SK-N-SH (cell line): ENCODE results near the gene CYP2C19. TPM values are rescaled to one million over a fixed set of nuclear protein-coding genes. Genes with fewer than 3 reads are reported as not detected.

Source experiments
- CTCF ChIA-PET: fragments of 300-600, 350-600 bp; formaldehyde crosslinking; extraction: SDS; loops from one replicate; lab custom pipeline; 2021; lab: Yijun Ruan, JAX
- POLR2A ChIA-PET: fragments of 350-600 bp; sonication (Branson Sonifier 250); formaldehyde crosslinking; extraction: SDS; loops from one replicate; lab custom pipeline; 2020; ENCODE audit warnings: antibody characterized with exemption, inconsistent platforms; lab: Yijun Ruan, JAX
- DNase-seq: peaks from one replicate; pipeline ENCODE4 v3.0.0; 2012
- H2AFZ ChIP-seq: fragments of 200-600 bp; sonication (generic); 2 replicates; pipeline ENCODE4 v1.8.1; 2016; ENCODE audit warnings: antibody characterized with exemption, mild to moderate bottlenecking, low read depth
- H3F3A ChIP-seq: fragments of 200-600 bp; sonication (generic); replicated peaks from 2 replicates; pipeline ENCODE3; 2016; ENCODE audit warnings: antibody characterized with exemption, mild to moderate bottlenecking; ENCODE audit not compliant: insufficient read depth
- H3K27ac ChIP-seq, 2 experiments: fragments of 200-500 bp in 1 of 2; fragments of 200-600 bp in 1 of 2; sonication (Bioruptor generic) in 1 of 2; sonication (generic), shearing (Covaris generic) in 1 of 2; 2 replicates each; pipeline versions ENCODE4 v1.5.1 to v1.6.1; 2014 to 2016; ENCODE audit warnings: low read depth in 2 of 2, inconsistent platforms in 1 of 2, low read length in 1 of 2, mild to moderate bottlenecking in 1 of 2, mixed read lengths in 1 of 2
- H3K27me3 ChIP-seq: fragments of 200-600 bp; sonication (generic), shearing (Covaris generic); 2 replicates; pipeline ENCODE4 v1.6.1; 2016; ENCODE audit warnings: mixed run types; ENCODE audit not compliant: insufficient read depth
- H3K36me3 ChIP-seq, 2 experiments: fragments of 200-500 bp in 1 of 2; fragments of 200-600 bp in 1 of 2; sonication (Bioruptor generic) in 1 of 2; sonication (generic) in 1 of 2; replicated peaks in 1 of 2; 2 replicates each; pipeline versions ENCODE3 to v1.5.1; 2014 to 2016; ENCODE audit warnings: low read length in 1 of 2, mild to moderate bottlenecking in 1 of 2; ENCODE audit not compliant: insufficient read depth in 2 of 2, control insufficient read depth in 1 of 2
- H3K4me1 ChIP-seq, 2 experiments: fragments of 200-500 bp in 1 of 2; fragments of 200-600 bp in 1 of 2; sonication (Bioruptor generic) in 1 of 2; sonication (generic), shearing (Covaris generic) in 1 of 2; 2 replicates each; pipeline versions ENCODE4 v1.5.1 to v1.6.1; 2014 to 2016; ENCODE audit warnings: low read depth in 1 of 2, low read length in 1 of 2, mixed run types in 1 of 2; ENCODE audit not compliant: insufficient read depth in 2 of 2, control insufficient read depth in 1 of 2
- H3K4me2 ChIP-seq: fragments of 200-600 bp; sonication (generic), shearing (Covaris generic); 2 replicates; pipeline ENCODE4 v1.6.1; 2017; ENCODE audit warnings: mixed run types
- H3K4me3 ChIP-seq, 2 experiments: fragments of 200-500 bp in 1 of 2; fragments of 200-600 bp in 1 of 2; sonication (Bioruptor generic) in 1 of 2; sonication (generic), shearing (Covaris generic) in 1 of 2; 2 replicates each; pipeline versions ENCODE4 v1.5.1 to v1.8.1; 2014 to 2016; ENCODE audit warnings: low read depth in 2 of 2, inconsistent platforms in 1 of 2, low read length in 1 of 2, mild to moderate bottlenecking in 1 of 2, mixed read lengths in 1 of 2, moderate library complexity in 1 of 2
- H3K79me2 ChIP-seq: fragments of 200-600 bp; sonication (generic); 2 replicates; pipeline ENCODE4 v1.8.1; 2017; ENCODE audit warnings: mild to moderate bottlenecking; ENCODE audit not compliant: insufficient read depth
- H3K9ac ChIP-seq: fragments of 200-600 bp; sonication (generic); 2 replicates; pipeline ENCODE4 v1.6.1; 2017; ENCODE audit warnings: mixed run types
- H3K9me2 ChIP-seq: fragments of 200-600 bp; sonication (generic); 2 replicates; pipeline ENCODE4 v1.6.1; 2017; ENCODE audit warnings: mixed run types
- H3K9me3 ChIP-seq: fragments of 200-600 bp; sonication (generic); 2 replicates; pipeline ENCODE4 v1.6.1; 2017; ENCODE audit warnings: mixed run types, mild to moderate bottlenecking, moderate library complexity
- H4K20me1 ChIP-seq: fragments of 200-600 bp; sonication (generic); 2 replicates; pipeline ENCODE4 v1.6.1; 2017; ENCODE audit warnings: mild to moderate bottlenecking, mixed run types; ENCODE audit not compliant: insufficient read depth
- CHD2 ChIP-seq: fragments of 150-350 bp; IDR thresholded peaks from 2 replicates; pipeline ENCODE4 v1.6.1; 2018; ENCODE audit warnings: low read length; ENCODE audit not compliant: partially characterized antibody
- CTCF ChIP-seq: fragments of 200-600 bp; sonication (generic); IDR thresholded peaks from 2 replicates; pipeline ENCODE4 v1.6.1; 2017; ENCODE audit warnings: antibody characterized with exemption, mild to moderate bottlenecking, moderate library complexity
- EZH2phosphoT487 ChIP-seq: fragments of 200-600 bp; sonication (generic); IDR thresholded peaks from 2 replicates; pipeline ENCODE4 v1.6.1; 2017; ENCODE audit warnings: low read depth, mixed run types, mild to moderate bottlenecking, antibody characterized with exemption, moderate library complexity, borderline replicate concordance
- FOSL2 ChIP-seq: IDR thresholded peaks from 2 replicates; pipeline ENCODE4 v1.4.0; 2012; ENCODE audit warnings: low read depth, mild to moderate bottlenecking, moderate library complexity, borderline replicate concordance
- FOXJ3 ChIP-seq: sonication (generic); formaldehyde crosslinking; IDR thresholded peaks from 2 replicates; pipeline ENCODE4 v1.5.1; 2020; ENCODE audit warnings: mild to moderate bottlenecking, missing genetic modification reagents
- FOXM1 ChIP-seq: IDR thresholded peaks from 2 replicates; pipeline ENCODE4 v1.4.0; 2012; ENCODE audit warnings: low read depth, mild to moderate bottlenecking
- GABPA ChIP-seq: IDR thresholded peaks from 2 replicates; pipeline ENCODE4 v1.4.0; 2012; ENCODE audit warnings: low read depth, mild to moderate bottlenecking
- GATA2 ChIP-seq: sonication (generic); formaldehyde crosslinking; IDR thresholded peaks from 2 replicates; pipeline ENCODE4 v1.5.0; 2020; ENCODE audit warnings: mild to moderate bottlenecking, missing genetic modification reagents
- JUND ChIP-seq: IDR thresholded peaks from 2 replicates; pipeline ENCODE4 v1.4.0; 2012
- MAX ChIP-seq: IDR thresholded peaks from 2 replicates; pipeline ENCODE4 v1.4.0; 2012; ENCODE audit warnings: low read depth
- NFIC ChIP-seq: IDR thresholded peaks from 2 replicates; pipeline ENCODE4 v1.4.0; 2012; ENCODE audit warnings: borderline replicate concordance
- NRF1 ChIP-seq: IDR thresholded peaks from 2 replicates; pipeline ENCODE4 v1.6.1; 2012; ENCODE audit warnings: low read depth, mild to moderate bottlenecking, low read length
- REST ChIP-seq: IDR thresholded peaks from 2 replicates; pipeline ENCODE4 v1.6.1; 2012; ENCODE audit warnings: mild to moderate bottlenecking, low read depth, low read length, moderate library complexity
- RFX5 ChIP-seq: IDR thresholded peaks from 2 replicates; pipeline ENCODE4 v1.6.1; 2012; ENCODE audit warnings: mild to moderate bottlenecking, improper control_type of control experiment, low read length
- RXRA ChIP-seq: IDR thresholded peaks from 2 replicates; pipeline ENCODE4 v1.4.0; 2012; ENCODE audit warnings: low read depth, mild to moderate bottlenecking, borderline replicate concordance
- SIN3A ChIP-seq: IDR thresholded peaks from 2 replicates; pipeline ENCODE4 v1.6.1; 2012; ENCODE audit warnings: low read depth, mild to moderate bottlenecking, low read length, moderate library complexity, borderline replicate concordance
- TAF1 ChIP-seq: IDR thresholded peaks from 2 replicates; pipeline ENCODE4 v1.6.1; 2012; ENCODE audit warnings: low read depth, mild to moderate bottlenecking, low read length, moderate library complexity, borderline replicate concordance
- TCF12 ChIP-seq: IDR thresholded peaks from 2 replicates; pipeline ENCODE4 v1.4.0; 2012
- TEAD4 ChIP-seq: IDR thresholded peaks from 2 replicates; pipeline ENCODE4 v1.4.0; 2012; ENCODE audit warnings: mild to moderate bottlenecking, borderline replicate concordance; ENCODE audit not compliant: insufficient read depth
- USF1 ChIP-seq: IDR thresholded peaks from 2 replicates; pipeline ENCODE4 v1.4.0; 2012; ENCODE audit warnings: low read depth, borderline replicate concordance
- USF2 ChIP-seq: fragments of 150-350 bp; IDR thresholded peaks from 2 replicates; pipeline ENCODE4 v1.6.1; 2017; ENCODE audit warnings: antibody characterized with exemption, low read length, low read depth, borderline replicate concordance
- WGBS: methylation state at CpG from one replicate; pipeline ENCODE4 v1.1.6; 2017; ENCODE audit warnings: low lambda C conversion rate; 5-methylcytosine and 5-hydroxymethylcytosine counted together
- polyA plus RNA-seq, 3 experiments: library from polyadenylated mRNA; depleted of rRNA; stranded (reverse); fragments of >200 nt; gene quantifications; 2 replicates each; pipeline ENCODE4 v1.2.3, GENCODE V29; 2012

The CYP2C19 gene
- polyA plus RNA-seq, 1 of the 3 experiments (the other 2 are of a cell fraction): not detected

GRCh38 chr10:94889123-94889522 lies 126.6 kb downstream of the CYP2C19 start:
- CTCF ChIA-PET: no interaction called here

GRCh38 chr10:94890264-94891022 lies 128.0 kb downstream of the CYP2C19 start:
- H4K20me1 ChIP-seq: no peaks in the 10 kb centered on the region
- H3K27me3 ChIP-seq: no peaks in the 10 kb centered on the region
- no peaks in the 10 kb centered on the region for H3K36me3 ChIP-seq
- TF ChIP-seq NRF1 (no peak), CTCF (no peak), EZH2phosphoT487 (no peak), GATA2 (CRISPR knock-in tag) (no peak), NFIC (no peak), FOXJ3 (CRISPR knock-in tag) (no peak), RFX5 (no peak), REST (no peak), TAF1 (no peak)
- POLR2A ChIA-PET: no interaction called here
- no peak overlapping the region for H3K27ac ChIP-seq
- no peak for DNase-seq
- no peaks in the 10 kb centered on the region for H3F3A ChIP-seq
- 38% methylated on average over 4 of the region's 4 CpGs for WGBS
- no peak overlapping the region for H3K9ac ChIP-seq
- CTCF ChIA-PET: no interaction called here
- no peaks in the 10 kb centered on the region for H3K79me2 ChIP-seq
- no peak overlapping the region for H2AFZ ChIP-seq
- H3K4me2 ChIP-seq: no peak overlapping the region
- H3K4me1 ChIP-seq: no peaks in the 10 kb centered on the region
- H3K4me3 ChIP-seq: no peak overlapping the region
- no peaks in the 10 kb centered on the region for H3K9me3 ChIP-seq
- no peaks in the 10 kb centered on the region for H3K9me2 ChIP-seq

More at GRCh38 chr10:94889123-94889522, 126.6 kb downstream of the CYP2C19 start:
- H3K79me2 ChIP-seq: no peaks in the 10 kb centered on the region
- H3K4me3 ChIP-seq: no peak overlapping the region
- H3K4me1 ChIP-seq: no peaks in the 10 kb centered on the region
- no peaks in the 10 kb centered on the region for H3K27me3 ChIP-seq
- H3K4me2 ChIP-seq: no peak overlapping the region
- H3K27ac ChIP-seq: no peak overlapping the region
- no peaks in the 10 kb centered on the region for H3K36me3 ChIP-seq
- no peak for TF ChIP-seq FOSL2
- no peak for TF ChIP-seq TCF12
- no peak for TF ChIP-seq GABPA
- no peak for TF ChIP-seq FOXM1
- no peak for TF ChIP-seq JUND
- TF ChIP-seq SIN3A: no peak
- TF ChIP-seq MAX: no peak
- TF ChIP-seq FOXJ3 (CRISPR knock-in tag): no peak
- TF ChIP-seq USF2: no peak
- TF ChIP-seq RXRA: no peak
- TF ChIP-seq TEAD4: no peak
- no peak for TF ChIP-seq USF1
- TF ChIP-seq CHD2: no peak
- no peaks in the 10 kb centered on the region for H4K20me1 ChIP-seq
- WGBS: 13% methylated on average over 3 of the region's 3 CpGs
- H3F3A ChIP-seq: no peaks in the 10 kb centered on the region
- H3K9ac ChIP-seq: no peak overlapping the region
- H3K9me2 ChIP-seq: no peaks in the 10 kb centered on the region
- no peaks in the 10 kb centered on the region for H3K9me3 ChIP-seq
- POLR2A ChIA-PET: no interaction called here
- DNase-seq: no peak
- no peak overlapping the region for H2AFZ ChIP-seq
